B cell (primary cell): Measurements from ENCODE around the gene ART4. TPM values are rescaled to one million over a fixed set of nuclear protein-coding genes. Genes with fewer than 3 reads are reported as not detected.

ENCODE experiments used
- ATAC-seq: fragments of 200-7000 bp; cut with Tn5 transposase; one replicate; pipeline ENCODE4 v1.10.0; 2021; ENCODE audit warnings: low read depth, mild to moderate bottlenecking, moderate number of reproducible peaks, moderate library complexity
- CTCF ChIA-PET: fragments of 350-600 bp; sonication (Branson Sonifier 250); formaldehyde crosslinking; loops from one replicate; lab custom pipeline; 2021; ENCODE audit warnings: antibody characterized with exemption, inconsistent platforms; lab: Charles Lee
- POLR2A ChIA-PET: fragments of 350-600 bp; sonication (Branson Sonifier 250); formaldehyde crosslinking; loops from one replicate; lab custom pipeline; 2021; ENCODE audit warnings: antibody characterized with exemption; lab: Charles Lee
- DNase-seq: peaks from one replicate; pipeline ENCODE4 v3.0.0; 2013
- H2AFZ ChIP-seq: 2 replicates; pipeline ENCODE4 v1.6.1; 2012; ENCODE audit warnings: mild to moderate bottlenecking, low read depth, low read length; ENCODE audit not compliant: insufficient read depth, poor library complexity, severe bottlenecking
- H3K27ac ChIP-seq, 2 donors: 1 replicate in 1 of 2; 2 replicates in 1 of 2; pipeline ENCODE4 v1.5.1; 2012 to 2013; ENCODE audit warnings: low read length in 2 of 2, mild to moderate bottlenecking in 2 of 2, moderate library complexity in 1 of 2
- H3K27me3 ChIP-seq, 4 experiments: fragments of 200-600 bp in 1 of 4; sonication (generic) in 1 of 4; replicated peaks in 1 of 4; 1 replicate in 2 of 4; 2 replicates in 2 of 4; pipeline versions ENCODE4 v1.6.1 to v1.7.0; 2013 to 2016; ENCODE audit warnings: low read length in 3 of 4, mild to moderate bottlenecking in 2 of 4, mixed read lengths in 1 of 4, moderate library complexity in 1 of 4; ENCODE audit not compliant: insufficient read depth in 4 of 4, control insufficient read depth in 3 of 4; ENCODE audit errors: control extremely low read depth in 1 of 4
- H3K36me3 ChIP-seq, 2 experiments: replicated peaks in 1 of 2; 1 replicate in 1 of 2; 2 replicates in 1 of 2; pipeline versions ENCODE4 v1.6.1 to v1.7.1; 2013; ENCODE audit warnings: low read length in 1 of 2; ENCODE audit not compliant: insufficient read depth in 2 of 2, control insufficient read depth in 1 of 2; ENCODE audit errors: control extremely low read depth in 1 of 2, extremely low read depth in 1 of 2
- H3K4me1 ChIP-seq, 2 donors: fragments of 200-600 bp in 1 of 2; sonication (generic) in 1 of 2; 1 replicate in 1 of 2; 2 replicates in 1 of 2; pipeline versions ENCODE4 v1.5.1 to v1.6.1; 2013 to 2017; ENCODE audit warnings: low read length in 2 of 2; ENCODE audit not compliant: control insufficient read depth in 2 of 2, insufficient read depth in 2 of 2
- H3K4me2 ChIP-seq: replicated peaks from 2 replicates; pipeline ENCODE3; 2012; ENCODE audit warnings: mild to moderate bottlenecking, low read depth, low read length; ENCODE audit not compliant: poor library complexity, severe bottlenecking
- H3K4me3 ChIP-seq, 5 experiments: fragments of 200-600 bp in 1 of 5; sonication (generic) in 1 of 5; 1 replicate in 3 of 5; 2 replicates in 2 of 5; pipeline versions ENCODE4 v1.5.1 to v1.7.0; 2011 to 2016; ENCODE audit warnings: low read length in 4 of 5, mild to moderate bottlenecking in 4 of 5, low read depth in 2 of 5, control low read depth in 1 of 5, moderate library complexity in 1 of 5; ENCODE audit not compliant: insufficient read depth in 1 of 5; ENCODE audit errors: control extremely low read depth in 1 of 5, extremely low read depth in 1 of 5
- H3K79me2 ChIP-seq: fragments of 200-600 bp; sonication (generic); one replicate; pipeline ENCODE4 v1.6.0; 2016; ENCODE audit warnings: low read length; ENCODE audit not compliant: control insufficient read depth, insufficient read depth
- H3K9ac ChIP-seq: fragments of 200-600 bp; sonication (generic); 2 replicates; pipeline ENCODE4 v1.6.1; 2017; ENCODE audit warnings: mild to moderate bottlenecking, low read length, moderate library complexity
- H3K9me3 ChIP-seq, 3 donors: one replicate each; pipeline versions ENCODE4 v1.6.1 to v1.7.1; 2013; ENCODE audit warnings: low read length in 2 of 3; ENCODE audit not compliant: control insufficient read depth in 2 of 3, insufficient read depth in 1 of 3; ENCODE audit errors: control extremely low read depth in 1 of 3
- H4K20me1 ChIP-seq: 2 replicates; pipeline ENCODE4 v1.6.0; 2012; ENCODE audit warnings: mild to moderate bottlenecking, low read length; ENCODE audit not compliant: insufficient read depth, control insufficient read depth, poor library complexity, severe bottlenecking
- H3K27ac Mint-ChIP-seq: one replicate; pipeline ENCODE4 v1.8.0; 2021; ENCODE audit warnings: mixed read lengths
- H3K27me3 Mint-ChIP-seq: one replicate; pipeline ENCODE4 v1.8.0; 2021; ENCODE audit warnings: mixed read lengths
- H3K4me1 Mint-ChIP-seq: one replicate; pipeline ENCODE4 v1.8.0; 2021; ENCODE audit warnings: mixed read lengths
- H3K4me3 Mint-ChIP-seq: one replicate; pipeline ENCODE4 v1.8.0; 2021; ENCODE audit warnings: mixed read lengths
- H3K9me3 Mint-ChIP-seq: one replicate; pipeline ENCODE4 v1.8.0; 2022; ENCODE audit warnings: mixed read lengths; ENCODE audit not compliant: insufficient read depth
- CTCF ChIP-seq: fragments of 200-600 bp; IDR thresholded peaks from one replicate; pipeline ENCODE4 v1.8.0; 2022; ENCODE audit warnings: antibody characterized with exemption, mild to moderate bottlenecking
- EZH2 ChIP-seq: IDR thresholded peaks from 2 replicates; pipeline ENCODE4 v1.6.1; 2012; ENCODE audit warnings: borderline replicate concordance, low read depth, mild to moderate bottlenecking, moderate library complexity, low read length; ENCODE audit not compliant: insufficient read depth, poor library complexity, severe bottlenecking
- WGBS: methylation state at CpG from one replicate; pipeline ENCODE4 v1.1.5; 2013; ENCODE audit warnings: missing lambda C conversion rate; ENCODE audit not compliant: insufficient coverage; 5-methylcytosine and 5-hydroxymethylcytosine counted together
- intact Hi-C: fragments of 100-400 bp; cut with micrococcal nuclease; formaldehyde crosslinking; loops from one replicate; pipeline ENCODE4 v1.10.0; 2022
- polyA plus RNA-seq: library from polyadenylated mRNA; depleted of rRNA; stranded (reverse); fragments of >200 nt; gene quantifications from 2 replicates; pipeline ENCODE4 v1.2.3, GENCODE V29; 2012
- total RNA-seq, 2 donors: library from RNA; stranded (reverse); fragments of 120-200 nt in 1 of 2; gene quantifications; 1 replicate in 1 of 2; 2 replicates in 1 of 2; pipeline versions ENCODE4 v1.2.3 to v1.2.4, GENCODE V29; 2013 to 2022

The ART4 gene
- total and polyA plus RNA-seq, 2 donors (not counting 1 experiment from before 2014, with no cell fraction given), result not detected

DNA sequence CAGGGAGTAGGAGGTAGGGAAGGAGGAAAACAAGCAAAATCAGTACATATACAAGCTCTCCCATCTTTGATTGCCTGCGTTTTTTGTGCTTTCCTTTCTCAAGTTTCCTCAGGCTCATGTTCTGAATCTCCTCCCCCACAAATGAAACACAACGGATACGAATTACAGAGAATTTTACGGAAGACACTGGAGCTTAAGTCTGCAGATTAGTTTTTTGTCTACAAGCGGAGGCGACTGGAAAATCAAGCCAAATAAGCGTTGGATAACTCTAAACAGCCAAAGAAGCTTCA lies 40.7 kb downstream of the ART4 start:
- Mint-ChIP-seq H3K27me3 (no peaks in the 10 kb centered on the region), H3K27ac (no peak overlapping the region), H3K4me1 (peaks cover 11% of the 10 kb centered on the region), H3K4me3 (no peak overlapping the region), H3K9me3 (no peaks in the 10 kb centered on the region)
- WGBS, result 0% methylated on average over 4 of the region's 7 CpGs
- ATAC-seq (no peak), DNase-seq (no peak)
- Histone ChIP-seq H3K9ac (peak overlapping the region; percentile 98), H3K36me3 (peaks cover 14 to 27% of the 10 kb centered on the region in 2 experiments), H3K27ac (peak overlapping the region; percentile 98), H2AFZ (peak overlapping the region; percentile 93), H3K27me3 (no peaks in the 10 kb centered on the region), H3K4me3 (peak overlapping the region; percentile 89 to 99 (median 93)), H3K4me1 (peaks cover 13 to 17% of the 10 kb centered on the region in 2 donors), H3K9me3 (no peaks in the 10 kb centered on the region), H3K4me2 (peak overlapping the region; percentile 81), H3K79me2 (peaks cover 57% of the 10 kb centered on the region), H4K20me1 (no peaks in the 10 kb centered on the region)
- TF ChIP-seq CTCF (no peak), EZH2 (no peak)
- ChIA-PET CTCF (interaction anchor here (0.7 to 3.1 kb wide), 6 partner anchors 29 to 618 kb away, joined by 3 to 19 read pairs (median 3); partner anchors contain the start of gene RERG), POLR2A (interaction anchor here (1.2 to 3.3 kb wide), 3 partner anchors 22 to 32 kb away, joined by 4 to 41 read pairs (median 17); a partner anchor contains a TSS)
- intact Hi-C loops, result loop anchor here (1.0 kb wide), 4 partner anchors 28 to 563 kb away; partner anchors contain the start of gene ARHGDIB

GRCh38 chr12:14802247-14802646 lies 41.1 kb downstream of the ART4 start:
- Histone ChIP-seq H3K4me3 (peak overlapping the region in 4 of 5 experiments; percentile 89 to 99 (median 95)), H3K4me1 (peaks cover 13 to 17% of the 10 kb centered on the region in 2 donors), H3K36me3 (peaks cover 16 to 31% of the 10 kb centered on the region in 2 experiments), H3K27me3 (no peaks in the 10 kb centered on the region), H3K27ac (peak overlapping the region; percentile 98), H3K9ac (peak overlapping the region; percentile 98), H4K20me1 (no peaks in the 10 kb centered on the region), H3K9me3 (no peaks in the 10 kb centered on the region), H3K4me2 (peak overlapping the region; percentile 81), H2AFZ (no peak overlapping the region), H3K79me2 (peaks cover 54% of the 10 kb centered on the region)
- ChIA-PET CTCF (interaction anchor here (1.0 to 3.1 kb wide), 4 partner anchors 29 to 193 kb away, joined by 3 to 19 read pairs (median 4); a partner anchor contains a TSS), POLR2A (interaction anchor here (2.5 to 3.3 kb wide), 2 partner anchors 28 to 32 kb away, joined by 17 to 41 read pairs; a partner anchor contains a TSS)
- no peaks in the 10 kb centered on the region for H3K9me3 Mint-ChIP-seq
- ATAC-seq (no peak), DNase-seq (no peak)
- WGBS, result 100% methylated on average over 1 of the region's 4 CpGs
- H3K27ac Mint-ChIP-seq, result no peak overlapping the region
- intact Hi-C loops, result no loop called here
- no peak for TF ChIP-seq CTCF
- TF ChIP-seq EZH2, result no peak
- H3K4me3 Mint-ChIP-seq, result no peak overlapping the region
- H3K4me1 Mint-ChIP-seq, result peaks cover 11% of the 10 kb centered on the region
- H3K27me3 Mint-ChIP-seq, result no peaks in the 10 kb centered on the region
